H1 (cell line): Measurements from ENCODE around the gene SF3B1. TPM values are rescaled to one million over a fixed set of nuclear protein-coding genes. Genes with fewer than 3 reads are reported as not detected.

Experiments
- CTCF ChIA-PET: fragments of 300-600 bp; sonication (Branson Sonifier 250); formaldehyde crosslinking; loops from one replicate; lab custom pipeline; 2021; ENCODE audit not compliant: partially characterized antibody; lab: Charles Lee
- POLR2A ChIA-PET: fragments of 300-600 bp; sonication (Branson Sonifier 250); formaldehyde crosslinking; loops from one replicate; lab custom pipeline; 2021; ENCODE audit warnings: inconsistent platforms; ENCODE audit not compliant: partially characterized antibody; lab: Charles Lee
- DNase-seq, 2 experiments: peaks; one replicate each; pipeline versions ENCODE4 v3.0.0 to v3.0.0-alpha.2; 2010 to 2022; ENCODE audit warnings: low spot score in 2 of 2, low read depth in 1 of 2, mixed read lengths in 1 of 2
- FAIRE-seq: peaks from 2 replicates; lab custom pipeline; 2011; peaks lifted over from hg19 to GRCh38; lab: Jason Lieb, UNC
- H2AFZ ChIP-seq: 2 replicates; pipeline ENCODE4 v1.8.1; 2012; ENCODE audit warnings: low read length, inconsistent platforms
- H2AK5ac ChIP-seq: 2 replicates; pipeline ENCODE4 v1.6.1; 2013; ENCODE audit warnings: low read depth, low read length
- H2BK120ac ChIP-seq: replicated peaks from 2 replicates; pipeline ENCODE3; 2013; ENCODE audit warnings: low read depth, low read length, inconsistent platforms
- H2BK12ac ChIP-seq: 2 replicates; pipeline ENCODE4 v1.6.1; 2013; ENCODE audit warnings: low read depth, low read length
- H2BK15ac ChIP-seq: 2 replicates; pipeline ENCODE4 v1.6.1; 2013; ENCODE audit warnings: low read length
- H2BK20ac ChIP-seq: 2 replicates; pipeline ENCODE4 v1.6.1; 2013; ENCODE audit warnings: low read length
- H2BK5ac ChIP-seq: 2 replicates; pipeline ENCODE4 v1.6.1; 2013; ENCODE audit warnings: low read depth, low read length
- H3K14ac ChIP-seq: 2 replicates; pipeline ENCODE4 v1.6.1; 2013; ENCODE audit warnings: inconsistent platforms; ENCODE audit not compliant: insufficient read length
- H3K18ac ChIP-seq: 2 replicates; pipeline ENCODE4 v1.6.1; 2013; ENCODE audit warnings: low read length; ENCODE audit errors: extremely low read depth
- H3K23ac ChIP-seq: 2 replicates; pipeline ENCODE4 v1.6.1; 2013; ENCODE audit warnings: inconsistent platforms; ENCODE audit not compliant: insufficient read length
- H3K23me2 ChIP-seq: 2 replicates; pipeline ENCODE4 v1.6.1; 2013; ENCODE audit warnings: low read depth, low read length
- H3K27ac ChIP-seq: 2 replicates; pipeline ENCODE4 v1.6.1; 2011; ENCODE audit warnings: low read depth, low read length, inconsistent platforms
- H3K27me3 ChIP-seq, 4 experiments: replicated peaks in 1 of 4; 1 replicate in 1 of 4; 2 replicates in 3 of 4; pipeline versions ENCODE4 v1.6.1 to v1.8.1; 2011 to 2013; ENCODE audit warnings: low read length in 3 of 4, mild to moderate bottlenecking in 3 of 4, inconsistent platforms in 2 of 4, mixed read lengths in 2 of 4, moderate library complexity in 1 of 4; ENCODE audit not compliant: control insufficient read depth in 3 of 4, insufficient read depth in 3 of 4; ENCODE audit errors: extremely low read depth in 1 of 4
- H3K36me3 ChIP-seq, 4 experiments: 2 replicates each; pipeline versions ENCODE4 v1.6.1 to v1.8.1; 2011 to 2013; ENCODE audit warnings: mild to moderate bottlenecking in 4 of 4, low read length in 3 of 4, moderate library complexity in 2 of 4, control low read depth in 1 of 4, inconsistent platforms in 1 of 4; ENCODE audit not compliant: insufficient read depth in 4 of 4, control insufficient read depth in 2 of 4
- H3K4ac ChIP-seq: replicated peaks from 2 replicates; pipeline ENCODE3; 2013; ENCODE audit warnings: low read length, low read depth, mixed read lengths, inconsistent platforms; ENCODE audit not compliant: insufficient read length
- H3K4me1 ChIP-seq, 4 experiments: replicated peaks in 1 of 4; 1 replicate in 1 of 4; 2 replicates in 3 of 4; pipeline versions ENCODE4 v1.6.1 to v1.8.1; 2011 to 2013; ENCODE audit warnings: low read length in 3 of 4, inconsistent platforms in 2 of 4, mixed read lengths in 1 of 4; ENCODE audit not compliant: insufficient read depth in 4 of 4, control insufficient read depth in 3 of 4
- H3K4me2 ChIP-seq, 2 experiments: 2 replicates each; pipeline versions ENCODE4 v1.6.1 to v1.8.1; 2011 to 2013; ENCODE audit warnings: low read depth in 2 of 2, low read length in 2 of 2, control low read depth in 1 of 2, inconsistent platforms in 1 of 2, mild to moderate bottlenecking in 1 of 2; ENCODE audit not compliant: insufficient read depth in 1 of 2
- H3K4me3 ChIP-seq, 4 experiments: fragments of 200-600, 300-600 bp in 1 of 4; sonication (generic), shearing (Covaris generic), sonication (Bioruptor Twin) in 1 of 4; 2 replicates each; pipeline versions ENCODE4 v1.5.1 to v1.8.1; 2011 to 2016; ENCODE audit warnings: low read length in 4 of 4, low read depth in 3 of 4, control low read depth in 2 of 4, inconsistent platforms in 2 of 4, mild to moderate bottlenecking in 2 of 4, mixed read lengths in 1 of 4, moderate library complexity in 1 of 4; ENCODE audit not compliant: insufficient read depth in 2 of 4; ENCODE audit errors: extremely low read depth in 1 of 4
- H3K56ac ChIP-seq: replicated peaks from 2 replicates; pipeline ENCODE3; 2013; ENCODE audit warnings: low read depth, mild to moderate bottlenecking, mixed read lengths, low read length, inconsistent platforms; ENCODE audit not compliant: insufficient read length
- H3K79me1 ChIP-seq: 2 replicates; pipeline ENCODE4 v1.6.1; 2013; ENCODE audit warnings: low read depth, low read length, control low read depth
- H3K79me2 ChIP-seq, 2 experiments: 2 replicates each; pipeline versions ENCODE4 v1.6.1 to v1.8.1; 2012 to 2013; ENCODE audit warnings: low read length in 2 of 2, mild to moderate bottlenecking in 2 of 2, inconsistent platforms in 1 of 2; ENCODE audit not compliant: insufficient read depth in 2 of 2, control insufficient read depth in 1 of 2
- H3K9ac ChIP-seq, 4 experiments: replicated peaks in 1 of 4; 1 replicate in 1 of 4; 2 replicates in 3 of 4; pipeline versions ENCODE4 v1.6.1 to v1.8.1; 2011 to 2013; ENCODE audit warnings: low read depth in 3 of 4, low read length in 3 of 4, control low read depth in 2 of 4, mild to moderate bottlenecking in 2 of 4, moderate library complexity in 2 of 4, inconsistent platforms in 1 of 4; ENCODE audit errors: extremely low read depth in 1 of 4
- H3K9me3 ChIP-seq, 2 experiments: 2 replicates each; pipeline versions ENCODE4 v1.6.1 to v1.8.1; 2012 to 2013; ENCODE audit warnings: mild to moderate bottlenecking in 2 of 2, moderate library complexity in 2 of 2, control low read depth in 1 of 2, inconsistent platforms in 1 of 2, low read depth in 1 of 2, low read length in 1 of 2, mixed read lengths in 1 of 2; ENCODE audit not compliant: insufficient read depth in 2 of 2
- H4K20me1 ChIP-seq, 2 experiments: replicated peaks in 1 of 2; 2 replicates each; pipeline versions ENCODE3 to v1.8.1; 2011 to 2013; ENCODE audit warnings: inconsistent platforms in 2 of 2, low read length in 2 of 2, mild to moderate bottlenecking in 1 of 2; ENCODE audit not compliant: insufficient read depth in 2 of 2, control insufficient read depth in 1 of 2
- H4K5ac ChIP-seq: 2 replicates; pipeline ENCODE4 v1.6.1; 2013; ENCODE audit warnings: low read length, low read depth, mixed read lengths, inconsistent platforms; ENCODE audit not compliant: insufficient read length
- H4K8ac ChIP-seq: 2 replicates; pipeline ENCODE4 v1.8.0; 2013; ENCODE audit warnings: mild to moderate bottlenecking, moderate library complexity, low read length, inconsistent platforms; ENCODE audit not compliant: insufficient read depth; ENCODE audit errors: extremely low read depth
- H4K91ac ChIP-seq: replicated peaks from 2 replicates; pipeline ENCODE3; 2013; ENCODE audit warnings: low read length, mixed read lengths, inconsistent platforms; ENCODE audit not compliant: insufficient read length
- HDAC2 ChIP-seq, 2 experiments: fragments of 300-600 bp in 1 of 2; sonication (generic) in 1 of 2; IDR thresholded peaks; 2 replicates each; pipeline ENCODE4 v1.6.1; 2011 to 2012; ENCODE audit warnings: low read depth in 2 of 2, low read length in 2 of 2, mild to moderate bottlenecking in 2 of 2, moderate library complexity in 2 of 2, borderline replicate concordance in 1 of 2, inconsistent platforms in 1 of 2
- WGBS, 2 experiments: shearing (Covaris generic) in 1 of 2; methylation state at CpG; one replicate each; pipeline versions ENCODE4 v1.1.6 to v1.1.7; 2013 to 2015; ENCODE audit warnings: low lambda C conversion rate in 2 of 2, mixed read lengths in 2 of 2, inconsistent platforms in 1 of 2, low coverage in 1 of 2, missing lambda C conversion rate in 1 of 2; ENCODE audit not compliant: insufficient replicate concordance in 2 of 2, insufficient coverage in 1 of 2, insufficient read length in 1 of 2; ENCODE audit errors: extremely low coverage in 1 of 2, missing lambda C conversion rate in 1 of 2; 5-methylcytosine and 5-hydroxymethylcytosine counted together
- polyA plus RNA-seq, 7 experiments: library from polyadenylated mRNA; depleted of rRNA in 3 of 7; stranded (reverse) in 5 of 7; unstranded in 2 of 7; fragments of >200 nt in 5 of 7; fragments of 200-250 nt in 2 of 7; gene quantifications; 1 replicate in 5 of 7; 2 replicates in 1 of 7; 4 replicates in 1 of 7; pipeline versions ENCODE4 v1.2.1 to v1.2.3, GENCODE V29; 2011 to 2013; ENCODE audit warnings: missing spikeins in 2 of 7, mixed read lengths in 2 of 7
- total RNA-seq: library from RNA; stranded (reverse); fragmentation: NEBNext Ultra II Directional; extraction: Animal tissue kit (Norgen Biotek cat#: 25700); gene quantifications from 2 replicates; pipeline ENCODE4 v1.2.1, GENCODE V29; 2021

Gene SF3B1
- total and polyA plus RNA-seq, 2 of the 8 experiments (the other 6 are each of a cell fraction or from before 2014, with no cell fraction given), result 320 to 403 TPM

GRCh38 chr2:197461057-197461456, 26.2 kb upstream of the SF3B1 start:
- no peak overlapping the region for H3K9ac ChIP-seq
- H3K4ac ChIP-seq, result no peak overlapping the region
- H3K27ac ChIP-seq, result no peak overlapping the region
- FAIRE-seq, result no peak
- no peak overlapping the region for H2BK20ac ChIP-seq
- ChIA-PET CTCF (interaction anchor here (1.3 kb wide), 1 partner anchor 36 kb away, joined by 3 read pairs; no protein-coding TSS in a partner anchor), POLR2A (interaction anchor here (0.9 to 1.4 kb wide), 3 partner anchors 16 to 55 kb away, joined by 3 to 4 read pairs (median 3); partner anchors contain the start of gene MOB4)
- H2BK12ac ChIP-seq, result no peak overlapping the region
- H4K20me1 ChIP-seq, result peaks cover 0 to 4% of the 10 kb centered on the region in 2 experiments
- no peak overlapping the region for H3K4me2 ChIP-seq
- no peak overlapping the region for H2BK120ac ChIP-seq
- 92% methylated on average over 2 of the region's 2 CpGs; no CpG with 5 or more reads in 1 of the 2 experiments for WGBS, 2 experiments
- DNase-seq, result no peak
- H2AK5ac ChIP-seq, result no peak overlapping the region
- no peak overlapping the region for H4K91ac ChIP-seq
- H3K23me2 ChIP-seq, result no peaks in the 10 kb centered on the region
- H2BK5ac ChIP-seq, result no peak overlapping the region
- no peaks in the 10 kb centered on the region for H3K9me3 ChIP-seq
- no peak overlapping the region for H3K23ac ChIP-seq
- no peak overlapping the region for H3K18ac ChIP-seq
- no peaks in the 10 kb centered on the region for H3K79me1 ChIP-seq
- no peak overlapping the region for H3K56ac ChIP-seq
- H2AFZ ChIP-seq, result no peak overlapping the region
- peaks cover 0 to 26% (median 8%) of the 10 kb centered on the region in 4 experiments; a peak in 4 of 8 replicates for H3K36me3 ChIP-seq
- H2BK15ac ChIP-seq, result no peak overlapping the region
- H3K27me3 ChIP-seq, result no peaks in the 10 kb centered on the region
- no peaks in the 10 kb centered on the region for H3K4me1 ChIP-seq
- no peak overlapping the region for H3K4me3 ChIP-seq
- no peak overlapping the region for H3K14ac ChIP-seq
- peaks cover 4 to 26% of the 10 kb centered on the region in 2 experiments; a peak in 3 of 4 replicates for H3K79me2 ChIP-seq
- H4K8ac ChIP-seq, result no peak overlapping the region
- H4K5ac ChIP-seq, result no peak overlapping the region
- no peak for TF ChIP-seq HDAC2 (IDR thresholded peaks at IDR 0.05; ENCODE audit: borderline replicate concordance in 1 of 2, low read depth in 2 of 2, low read length in 2 of 2)
